Uterus (tissue), 4 donors: ENCODE data around the gene NMNAT3. TPM values are rescaled to one million over a fixed set of nuclear protein-coding genes. Genes with fewer than 3 reads are reported as not detected.

Experiments used
- DNase-seq, 2 donors: peaks; one replicate each; pipeline ENCODE4 v3.0.0-alpha.2; 2019 to 2020
- H3K27ac ChIP-seq, 2 donors: fragments of 200-600 bp; sonication (generic); 1 replicate in 1 of 2; 2 replicates in 1 of 2; pipeline ENCODE4 v1.5.1; 2016 to 2018
- H3K27me3 ChIP-seq, 2 donors: fragments of 200-600 bp; sonication (generic); one replicate each; pipeline ENCODE4 v1.5.1; 2018 to 2019; ENCODE audit warnings: control low read depth in 1 of 2
- H3K36me3 ChIP-seq, 2 donors: fragments of 200-600 bp; sonication (generic); one replicate each; pipeline ENCODE4 v1.5.1; 2019; ENCODE audit warnings: control low read depth in 1 of 2
- H3K4me1 ChIP-seq, 2 donors: fragments of 200-600 bp; sonication (generic); one replicate each; pipeline ENCODE4 v1.5.1; 2018 to 2019; ENCODE audit warnings: control low read depth in 1 of 2
- H3K4me3 ChIP-seq, 2 donors: fragments of 200-600 bp; sonication (generic); 1 replicate in 1 of 2; 2 replicates in 1 of 2; pipeline ENCODE4 v1.5.1; 2018 to 2019; ENCODE audit warnings: mild to moderate bottlenecking in 1 of 2
- H3K9me3 ChIP-seq, 2 donors: fragments of 200-600 bp; sonication (generic); one replicate each; pipeline ENCODE4 v1.5.1; 2019; ENCODE audit warnings: control low read depth in 1 of 2
- CTCF ChIP-seq, 4 experiments: fragments of 200-600 bp in 2 of 4; fragments of 450-650 bp in 2 of 4; sonication (generic) in 2 of 4; IDR thresholded peaks; one replicate each; pipeline ENCODE4 v1.5.1; 2016 to 2019; ENCODE audit warnings: antibody characterized with exemption in 4 of 4, mild to moderate bottlenecking in 2 of 4, moderate library complexity in 1 of 4
- POLR2A ChIP-seq, 2 donors: fragments of 450-650 bp; IDR thresholded peaks; one replicate each; pipeline ENCODE4 v1.6.1; 2016; ENCODE audit warnings: antibody characterized with exemption in 2 of 2, mild to moderate bottlenecking in 1 of 2, moderate library complexity in 1 of 2
- intact Hi-C: fragments of 100-400 bp; cut with DNase I; formaldehyde crosslinking; loops from one replicate; pipeline ENCODE4 v1.15.1; 2023; ENCODE audit warnings: low total_unique reads
- total RNA-seq, 4 donors: library from RNA; depleted of rRNA in 3 of 4; stranded (reverse); fragments of >200 nt in 3 of 4; gene quantifications; one replicate each; pipeline versions ENCODE4 v1.1.0 to v1.2.4, GENCODE V29; 2014 to 2023
- donor health status: DM: yes; HTN: yes; CAD: no.

NMNAT3 gene
- total RNA-seq, 4 donors from 2014 or later, result 2.4 to 17.2 (median 7.5) TPM

- Histone ChIP-seq H3K4me3 (no peak overlapping the region), H3K9me3 (no peaks in the 10 kb centered on the region), H3K4me1 (no peaks in the 10 kb centered on the region), H3K27me3 (no peaks in the 10 kb centered on the region), H3K36me3 (no peaks in the 10 kb centered on the region), H3K27ac (no peak overlapping the region)
- DNase-seq, result no peak
- TF ChIP-seq CTCF (IDR thresholded peaks at IDR 0.05) (no peak), POLR2A (IDR thresholded peaks at IDR 0.05) (no peak)
- intact Hi-C loops, result no loop called here
These were observed 37.3 kb downstream of the NMNAT3 start for GRCh38 chr3:139640456-139640855.

- DNase-seq, result no peak
- intact Hi-C loops, result no loop called here
- no peak for TF ChIP-seq POLR2A (IDR thresholded peaks at IDR 0.05)
- TF ChIP-seq CTCF (IDR thresholded peaks at IDR 0.05), result no peak
These were observed 38.1 kb downstream of the NMNAT3 start for GRCh38 chr3:139639662-139640061.

GRCh38 chr3:139638518-139638917, 39.3 kb downstream of the NMNAT3 start:
- H3K9me3 ChIP-seq, result no peaks in the 10 kb centered on the region
- DNase-seq, result no peak
- no peak overlapping the region for H3K27ac ChIP-seq
- H3K36me3 ChIP-seq, result no peaks in the 10 kb centered on the region
- TF ChIP-seq CTCF (IDR thresholded peaks at IDR 0.05) (no peak), POLR2A (IDR thresholded peaks at IDR 0.05) (no peak)
- no peaks in the 10 kb centered on the region for H3K27me3 ChIP-seq
- intact Hi-C loops, result no loop called here
- H3K4me1 ChIP-seq, result no peaks in the 10 kb centered on the region
- H3K4me3 ChIP-seq, result no peak overlapping the region

More at GRCh38 chr3:139639662-139640061, 38.1 kb downstream of the NMNAT3 start:
- H3K4me3 ChIP-seq, result no peak overlapping the region
- no peak overlapping the region for H3K27ac ChIP-seq
- H3K36me3 ChIP-seq, result no peaks in the 10 kb centered on the region
- no peaks in the 10 kb centered on the region for H3K4me1 ChIP-seq
- H3K27me3 ChIP-seq, result no peaks in the 10 kb centered on the region
- no peaks in the 10 kb centered on the region for H3K9me3 ChIP-seq

GRCh38 chr3:139636511-139636910, 41.3 kb downstream of the NMNAT3 start:
- TF ChIP-seq CTCF (IDR thresholded peaks at IDR 0.05), result no peak
- TF ChIP-seq POLR2A (IDR thresholded peaks at IDR 0.05), result no peak
- no peaks in the 10 kb centered on the region for H3K9me3 ChIP-seq
- intact Hi-C loops, result no loop called here
- no peak for DNase-seq
- no peaks in the 10 kb centered on the region for H3K4me1 ChIP-seq
- H3K36me3 ChIP-seq, result no peaks in the 10 kb centered on the region
- no peaks in the 10 kb centered on the region for H3K27me3 ChIP-seq
- H3K27ac ChIP-seq, result no peak overlapping the region
- no peak overlapping the region for H3K4me3 ChIP-seq

GRCh38 chr3:139634111-139634635, 43.6 kb downstream of the NMNAT3 start:
- H3K27me3 ChIP-seq, result no peaks in the 10 kb centered on the region
- H3K36me3 ChIP-seq, result no peaks in the 10 kb centered on the region
- no peak for TF ChIP-seq POLR2A (IDR thresholded peaks at IDR 0.05)
- no peak for TF ChIP-seq CTCF (IDR thresholded peaks at IDR 0.05)
- H3K27ac ChIP-seq, result no peak overlapping the region
- intact Hi-C loops, result no loop called here
- no peak overlapping the region for H3K4me3 ChIP-seq
- no peaks in the 10 kb centered on the region for H3K9me3 ChIP-seq
- H3K4me1 ChIP-seq, result no peaks in the 10 kb centered on the region
- no peak for DNase-seq
